HG03175 (cell line): ENCODE results near the gene NLGN1.
"Not testable (repeated sequence)": the region's sequence is repeated elsewhere in the genome, so short reads cannot be mapped to it uniquely, and the experiment has no call there.

Source experiments
- ATAC-seq: cut with Tn5 transposase; IDR thresholded peaks from one replicate; pipeline ENCODE4 v1.9.1; 2021; ENCODE audit warnings: mild to moderate bottlenecking, moderate library complexity; ENCODE audit not compliant: unreplicated experiment

Gene NLGN1

GRCh38 chr3:173429076-173429475 lies 31.5 kb downstream of the NLGN1 start:
- ATAC-seq, result no peak

- ATAC-seq, result no peak
Measured at GRCh38 chr3:173429527-173429926, 32.0 kb downstream of the NLGN1 start.

GRCh38 chr3:173430576-173430975 lies 33.0 kb downstream of the NLGN1 start:
- no peak for ATAC-seq

- ATAC-seq, result no peak
Measured at GRCh38 chr3:173439004-173439403, 41.5 kb downstream of the NLGN1 start.

GRCh38 chr3:173440514-173440913 lies 43.0 kb downstream of the NLGN1 start:
- ATAC-seq, result no peak

GRCh38 chr3:173451561-173451960 lies 54.0 kb downstream of the NLGN1 start:
- ATAC-seq, result not testable (repeated sequence)

GRCh38 chr3:173463250-173463649 lies 65.7 kb downstream of the NLGN1 start:
- ATAC-seq, result no peak

GRCh38 chr3:173465112-173465511 lies 67.6 kb downstream of the NLGN1 start:
- no peak for ATAC-seq

GRCh38 chr3:173465898-173466678 lies 68.5 kb downstream of the NLGN1 start:
- ATAC-seq, result no peak

- ATAC-seq, result no peak
Measured at GRCh38 chr3:173467501-173467900, 70.0 kb downstream of the NLGN1 start.

- ATAC-seq, result no peak
Measured at GRCh38 chr3:173473237-173473636, 75.7 kb downstream of the NLGN1 start.

GRCh38 chr3:173479301-173479700 lies 81.8 kb downstream of the NLGN1 start:
- no peak for ATAC-seq

GRCh38 chr3:173501931-173502489 lies 104.5 kb downstream of the NLGN1 start:
- no peak for ATAC-seq

- ATAC-seq, result no peak
Measured at GRCh38 chr3:173502983-173503568, 105.5 kb downstream of the NLGN1 start.

GRCh38 chr3:173510565-173510964 lies 113.0 kb downstream of the NLGN1 start:
- no peak for ATAC-seq

GRCh38 chr3:173513123-173513522 lies 115.6 kb downstream of the NLGN1 start:
- ATAC-seq, result no peak

- ATAC-seq, result peak; percentile 93
Measured at GRCh38 chr3:173529062-173529711, 131.6 kb downstream of the NLGN1 start.

GRCh38 chr3:173531602-173532001 lies 134.1 kb downstream of the NLGN1 start:
- no peak for ATAC-seq

GRCh38 chr3:173538410-173538809 lies 140.9 kb downstream of the NLGN1 start:
- ATAC-seq, result no peak

- ATAC-seq, result not testable (repeated sequence)
Measured at GRCh38 chr3:173545590-173545989, 148.0 kb downstream of the NLGN1 start.

GRCh38 chr3:173547070-173547469 lies 149.5 kb downstream of the NLGN1 start:
- no peak for ATAC-seq

- ATAC-seq, result no peak
Measured at GRCh38 chr3:173548261-173548660, 150.7 kb downstream of the NLGN1 start.
